Keratinocyte (primary cell): Measurements from ENCODE around the gene WDR1. TPM values are rescaled to one million over a fixed set of nuclear protein-coding genes. Genes with fewer than 3 reads are reported as not detected.

ENCODE experiments used
- DNase-seq: peaks from one replicate; pipeline ENCODE4 v3.0.0-alpha.2; 2011; ENCODE audit warnings: low read depth, missing footprints, low spot score
- FAIRE-seq: peaks from 2 replicates; lab custom pipeline; 2011; peaks lifted over from hg19 to GRCh38; lab: Jason Lieb, UNC
- H2AFZ ChIP-seq: 2 replicates; pipeline ENCODE4 v1.6.0; 2012; ENCODE audit warnings: low read length, control low read depth, inconsistent platforms; ENCODE audit not compliant: control insufficient read depth
- H3K27ac ChIP-seq: 2 replicates; pipeline ENCODE4 v1.5.1; 2011; ENCODE audit warnings: low read length; ENCODE audit not compliant: control insufficient read depth, insufficient read depth
- H3K27me3 ChIP-seq: 3 replicates; pipeline ENCODE4 v1.6.0; 2011; ENCODE audit warnings: low read length; ENCODE audit not compliant: control insufficient read depth, insufficient read depth; ENCODE audit errors: extremely low read depth
- H3K36me3 ChIP-seq, 2 experiments: 2 replicates in 1 of 2; 3 replicates in 1 of 2; pipeline ENCODE4 v1.5.1; 2011; ENCODE audit warnings: low read length in 2 of 2, mild to moderate bottlenecking in 1 of 2; ENCODE audit not compliant: control insufficient read depth in 2 of 2, insufficient read depth in 2 of 2; ENCODE audit errors: extremely low read depth in 1 of 2
- H3K4me1 ChIP-seq: 3 replicates; pipeline ENCODE4 v1.5.1; 2011; ENCODE audit warnings: low read length; ENCODE audit not compliant: control insufficient read depth, insufficient read depth; ENCODE audit errors: extremely low read depth
- H3K4me2 ChIP-seq: 3 replicates; pipeline ENCODE4 v1.6.0; 2011; ENCODE audit warnings: low read depth, low read length; ENCODE audit not compliant: control insufficient read depth, insufficient read depth; ENCODE audit errors: extremely low read depth
- H3K4me3 ChIP-seq, 3 experiments: fragments of 200-600 bp in 1 of 3; sonication (generic) in 1 of 3; 2 replicates in 2 of 3; 3 replicates in 1 of 3; pipeline ENCODE4 v1.5.1; 2011 to 2016; ENCODE audit warnings: low read length in 3 of 3, mild to moderate bottlenecking in 3 of 3, control low read depth in 2 of 3, inconsistent platforms in 1 of 3, low read depth in 1 of 3, mixed read lengths in 1 of 3, mixed run types in 1 of 3, moderate library complexity in 1 of 3; ENCODE audit not compliant: control insufficient read depth in 2 of 3, insufficient read depth in 2 of 3; ENCODE audit errors: extremely low read depth in 1 of 3
- H3K79me2 ChIP-seq: 2 replicates; pipeline ENCODE4 v1.6.0; 2012; ENCODE audit warnings: low read length; ENCODE audit not compliant: control insufficient read depth, insufficient read depth
- H3K9ac ChIP-seq: 3 replicates; pipeline ENCODE4 v1.6.0; 2011; ENCODE audit warnings: low read length; ENCODE audit not compliant: control insufficient read depth, insufficient read depth; ENCODE audit errors: extremely low read depth
- H3K9me1 ChIP-seq: 3 replicates; pipeline ENCODE4 v1.6.0; 2011; ENCODE audit warnings: low read length; ENCODE audit not compliant: control insufficient read depth, insufficient read depth; ENCODE audit errors: extremely low read depth
- H3K9me3 ChIP-seq: 2 replicates; pipeline ENCODE4 v1.5.1; 2012; ENCODE audit warnings: low read depth, low read length; ENCODE audit not compliant: control insufficient read depth
- H4K20me1 ChIP-seq: 3 replicates; pipeline ENCODE4 v1.6.0; 2011; ENCODE audit warnings: low read length; ENCODE audit not compliant: control insufficient read depth, insufficient read depth; ENCODE audit errors: extremely low read depth
- CTCF ChIP-seq, 3 experiments: IDR thresholded peaks in 1 of 3; conservative IDR thresholded peaks in 1 of 3; optimal IDR thresholded peaks in 1 of 3; 2 replicates in 2 of 3; 3 replicates in 1 of 3; pipeline versions ENCODE3 to v1.5.1; 2011; ENCODE audit warnings: low read length in 3 of 3, mild to moderate bottlenecking in 3 of 3, moderate library complexity in 2 of 3, control low read depth in 1 of 3, inconsistent platforms in 1 of 3; ENCODE audit not compliant: insufficient read depth in 2 of 3; ENCODE audit errors: extremely low read depth in 1 of 3
- EZH2 ChIP-seq: IDR thresholded peaks from one replicate; pipeline ENCODE4 v1.6.1; 2012; ENCODE audit warnings: inconsistent platforms, mild to moderate bottlenecking, low read length, moderate library complexity
- dilution Hi-C: fragments of 300-500 bp; cut with MboI; formaldehyde crosslinking; loops from one replicate; pipeline ENCODE4 v1.7.0; 2020; ENCODE audit warnings: low sequenced_read_pairs; ENCODE audit not compliant: extremely low pct_ligation_motif_present
- polyA plus RNA-seq, 5 experiments: library from polyadenylated mRNA; depleted of rRNA in 3 of 5; stranded (reverse) in 3 of 5; stranded (forward) in 1 of 5; unstranded in 1 of 5; fragments of >200 nt; gene quantifications; 1 replicate in 1 of 5; 2 replicates in 3 of 5; 3 replicates in 1 of 5; pipeline versions ENCODE4 v1.2.1 to v1.2.3, GENCODE V29; 2011 to 2012; ENCODE audit warnings: missing spikeins in 2 of 5, low read depth in 1 of 5, low replicate concordance in 1 of 5

Gene WDR1
- polyA plus RNA-seq, 1 donor (not counting 4 experiments of a cell fraction or from before 2014, with no cell fraction given), result 423 TPM

- FAIRE-seq (no peak), DNase-seq (no peak)
- no peak for TF ChIP-seq EZH2
- no peak for TF ChIP-seq CTCF (optimal IDR thresholded peaks at IDR 0.05 in 1 of 3, IDR thresholded peaks at IDR 0.05 in 1 of 3, conservative IDR thresholded peaks at IDR 0.05 in 1 of 3; ENCODE audit: extremely low read depth in 1 of 3, insufficient read depth in 2 of 3, low read length in 3 of 3)
- no peak overlapping the region for H3K27ac ChIP-seq
- H3K4me1 ChIP-seq, result peaks cover 24% of the 10 kb centered on the region
- H3K9me3 ChIP-seq, result no peaks in the 10 kb centered on the region
- no peaks in the 10 kb centered on the region for H3K79me2 ChIP-seq
- no peaks in the 10 kb centered on the region for H4K20me1 ChIP-seq
- H3K4me2 ChIP-seq, result no peak overlapping the region
- H3K27me3 ChIP-seq, result peaks cover 3% of the 10 kb centered on the region
- dilution Hi-C loops, result no loop called here
- H3K9ac ChIP-seq, result no peak overlapping the region
- no peak overlapping the region for H3K4me3 ChIP-seq
- H2AFZ ChIP-seq, result no peak overlapping the region
- no peaks in the 10 kb centered on the region for H3K36me3 ChIP-seq
- no peaks in the 10 kb centered on the region for H3K9me1 ChIP-seq
Measured at GRCh38 chr4:10034136-10034535, 82.5 kb downstream of the WDR1 start.

GRCh38 chr4:10033191-10033881 lies 83.3 kb downstream of the WDR1 start:
- peak; percentile 53 for FAIRE-seq
- dilution Hi-C loops, result no loop called here

More at GRCh38 chr4:10033191-10033881, 83.3 kb downstream of the WDR1 start:
- H3K9ac ChIP-seq, result no peak overlapping the region
- H3K27me3 ChIP-seq, result peaks cover 3% of the 10 kb centered on the region
- H3K9me3 ChIP-seq, result no peaks in the 10 kb centered on the region
- H3K36me3 ChIP-seq, result no peaks in the 10 kb centered on the region
- no peaks in the 10 kb centered on the region for H4K20me1 ChIP-seq
- TF ChIP-seq CTCF (optimal IDR thresholded peaks at IDR 0.05 in 1 of 3, IDR thresholded peaks at IDR 0.05 in 1 of 3, conservative IDR thresholded peaks at IDR 0.05 in 1 of 3; ENCODE audit: extremely low read depth in 1 of 3, insufficient read depth in 2 of 3, low read length in 3 of 3), result no peak
- TF ChIP-seq EZH2, result no peak
- H3K79me2 ChIP-seq, result no peaks in the 10 kb centered on the region
- H3K9me1 ChIP-seq, result no peaks in the 10 kb centered on the region
- H3K4me1 ChIP-seq, result peaks cover 29% of the 10 kb centered on the region
- no peak for DNase-seq
- no peak overlapping the region for H2AFZ ChIP-seq
- H3K27ac ChIP-seq, result no peak overlapping the region
- H3K4me3 ChIP-seq, result peak overlapping the region in 1 of 3 experiments; percentile 22
- peak overlapping the region; percentile 59 for H3K4me2 ChIP-seq
